Fibroblast of peridontal ligament (primary cell): ENCODE results near the gene OPRM1.

Experiments used
- DNase-seq: peaks from one replicate; pipeline ENCODE4 v3.0.0-alpha.2; 2010; ENCODE audit errors: extremely low read depth

Gene OPRM1

DNA sequence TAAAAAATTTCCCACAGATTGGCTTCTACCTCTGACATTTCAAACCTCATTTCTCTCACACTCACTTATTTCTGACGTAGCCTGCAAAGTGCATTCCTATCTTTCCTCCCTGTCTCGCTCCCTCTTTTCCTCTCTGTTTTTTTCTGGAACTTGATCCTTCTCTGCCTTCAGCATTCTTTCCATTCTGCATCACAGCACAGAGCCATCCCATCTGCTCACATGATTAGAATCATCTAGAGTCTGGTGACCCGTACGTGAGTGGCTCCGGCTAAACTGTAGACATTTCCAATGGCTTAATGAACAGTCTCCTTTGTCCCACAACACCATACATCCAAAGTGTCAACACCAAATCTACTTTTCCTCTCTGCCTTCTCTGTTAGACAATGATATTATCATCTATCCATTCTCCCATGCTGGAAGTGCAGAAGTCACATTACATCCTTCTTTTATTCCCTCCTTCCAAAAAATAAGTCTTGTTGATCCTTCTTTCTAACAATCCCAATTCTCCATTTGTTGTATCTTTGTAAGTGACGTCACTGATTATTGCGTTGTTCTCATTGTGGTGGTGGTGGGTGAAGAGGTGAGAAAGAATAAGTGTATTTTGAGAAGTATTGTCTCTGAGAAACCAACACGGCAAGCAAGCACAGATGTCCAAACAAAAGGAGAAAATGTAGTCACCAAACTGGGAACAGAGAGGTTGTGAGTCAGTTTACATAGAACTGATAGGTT is 41.6 kb downstream of the OPRM1 start:
- DNase-seq: peak; percentile 5

DNA sequence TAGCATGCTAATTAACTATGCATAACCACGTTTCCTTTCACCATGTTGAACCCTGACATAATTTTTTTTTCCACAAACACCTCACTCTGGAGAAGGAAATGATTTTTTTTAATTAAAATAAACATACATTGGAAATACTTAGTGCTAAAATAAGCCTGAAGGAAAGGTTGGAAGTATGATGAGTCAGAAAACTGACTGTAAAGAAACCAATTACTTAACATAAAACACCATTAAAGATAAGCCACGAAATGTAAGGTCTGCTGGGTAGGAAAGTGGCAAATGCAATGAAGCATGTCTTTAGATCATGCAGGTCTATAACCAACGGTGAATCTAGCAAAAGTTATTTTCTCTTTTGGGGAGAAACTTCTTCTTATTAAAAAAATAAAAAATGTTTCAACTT is 47.5 kb downstream of the OPRM1 start:
- no peak for DNase-seq

DNA sequence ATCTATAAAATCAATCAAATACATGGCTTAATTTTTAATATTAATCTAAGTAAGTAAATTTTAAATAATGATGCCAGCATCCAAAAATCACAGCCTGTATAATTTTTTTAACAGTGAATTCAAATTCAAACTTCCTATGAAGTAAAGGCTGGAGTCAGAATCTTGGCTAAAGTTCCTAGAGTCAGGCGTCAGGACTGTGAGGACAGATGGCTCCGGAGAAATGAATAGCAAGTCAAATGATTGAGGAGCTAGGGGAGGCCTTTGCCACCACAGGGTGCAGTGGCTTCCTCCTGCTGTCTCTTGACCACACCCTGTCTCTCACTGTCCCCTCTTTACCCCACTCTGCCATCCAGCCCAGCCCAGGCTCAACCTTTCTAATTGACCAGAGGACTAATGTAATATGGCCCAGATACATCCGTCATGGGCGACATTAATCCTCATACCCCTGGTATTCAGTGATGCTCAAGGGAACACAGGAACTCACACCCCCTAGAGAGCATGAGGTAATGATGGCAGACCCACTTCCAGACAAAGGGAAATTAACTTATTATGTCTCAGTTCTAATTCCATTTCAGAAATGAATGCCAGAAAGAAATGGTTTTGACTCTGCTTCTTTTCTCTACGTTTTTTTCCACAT is 53.4 kb downstream of the OPRM1 start:
- no peak for DNase-seq

DNA sequence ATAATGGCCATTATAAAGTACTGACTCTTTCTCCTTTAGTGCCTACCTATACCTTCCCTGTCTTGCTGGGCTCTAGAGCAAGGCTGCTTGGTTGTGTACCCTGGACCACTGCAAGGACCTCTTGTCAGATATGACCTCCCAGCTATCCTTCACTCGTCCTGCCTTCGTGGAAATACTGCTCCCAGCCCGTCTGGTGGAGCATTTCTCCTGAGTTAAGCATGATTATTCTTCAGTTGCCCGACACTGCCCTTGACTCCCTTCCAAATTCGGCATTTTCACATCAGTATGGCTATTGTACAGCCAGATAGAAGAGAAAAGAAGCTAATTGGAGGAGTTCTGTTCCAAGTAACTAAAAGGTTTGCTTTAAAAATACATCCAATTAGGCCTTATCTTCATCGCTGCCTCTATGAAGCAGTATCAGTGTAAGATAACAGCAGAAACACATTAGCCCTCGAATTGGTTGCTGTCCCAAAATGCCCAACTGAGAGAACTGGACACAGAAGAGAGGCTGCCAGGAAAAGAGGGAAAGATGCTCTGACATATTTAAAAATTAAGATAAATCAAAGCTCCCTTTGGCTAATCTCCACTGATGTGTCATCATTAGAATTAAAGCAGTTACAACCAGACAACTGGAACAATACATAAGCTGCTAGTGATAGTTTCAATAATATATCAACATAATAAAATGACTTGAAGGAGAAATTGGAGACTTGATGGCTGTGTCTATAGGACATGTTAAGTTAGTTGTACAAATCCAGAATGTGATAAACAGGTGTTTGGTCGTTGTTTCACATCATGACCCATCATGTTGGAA is 54.4 kb downstream of the OPRM1 start:
- DNase-seq: no peak

DNA sequence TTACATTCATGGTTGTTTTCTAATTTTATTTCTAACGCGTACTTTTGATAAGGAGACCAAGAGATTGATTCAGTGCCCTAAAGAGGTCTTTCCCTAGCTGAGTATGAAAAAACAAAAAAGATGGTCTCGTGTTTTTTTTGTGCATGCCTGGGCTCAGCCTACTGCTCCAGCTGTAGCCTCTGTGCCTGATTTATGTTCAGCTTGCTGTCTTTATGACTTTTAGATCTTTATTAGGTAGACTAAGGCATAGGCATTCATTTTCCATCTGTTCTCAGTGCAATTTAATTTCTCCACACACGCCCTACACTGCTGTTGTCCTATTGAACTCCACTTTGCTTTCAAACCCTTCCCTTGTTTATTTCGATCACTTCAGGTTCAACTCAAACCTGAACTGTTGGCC is 56.5 kb downstream of the OPRM1 start:
- DNase-seq: no peak

DNA sequence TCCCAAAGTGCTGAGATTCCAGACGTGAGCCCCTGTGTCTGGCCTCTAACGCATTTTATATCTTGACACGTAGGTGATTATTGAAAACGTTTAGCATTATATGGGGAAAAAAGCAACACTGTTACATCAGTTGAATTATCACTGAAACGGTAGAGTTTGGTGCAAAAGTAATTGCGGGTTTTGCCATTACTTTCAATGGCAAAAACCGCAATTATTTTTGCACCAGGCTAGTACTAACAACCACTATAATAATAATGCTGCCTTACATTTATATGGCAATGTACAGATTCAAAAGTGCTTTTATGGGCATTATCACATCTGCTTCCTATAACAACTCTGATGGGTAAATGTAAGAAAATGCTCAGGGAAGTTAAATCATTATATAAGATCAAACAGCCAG is 57.3 kb downstream of the OPRM1 start:
- DNase-seq: no peak

DNA sequence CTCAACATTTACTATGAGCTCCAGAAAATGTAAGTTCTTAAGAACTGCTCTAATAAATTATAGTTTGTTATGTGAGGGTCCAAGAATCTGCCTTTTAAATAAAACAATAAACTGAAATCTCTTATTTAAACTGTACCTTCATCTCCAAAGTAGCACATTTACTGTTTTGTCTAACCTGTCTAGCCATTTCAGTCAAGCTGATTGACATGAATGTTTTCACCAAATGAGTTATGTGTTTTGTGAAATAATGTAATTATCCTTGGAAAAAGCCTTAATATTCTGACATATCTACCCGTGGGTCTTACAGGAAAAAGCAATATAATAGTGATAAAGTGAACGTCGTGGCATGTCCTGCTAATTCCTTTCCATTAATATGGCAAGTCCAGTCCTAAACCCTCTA is 57.8 kb downstream of the OPRM1 start:
- DNase-seq: no peak

DNA sequence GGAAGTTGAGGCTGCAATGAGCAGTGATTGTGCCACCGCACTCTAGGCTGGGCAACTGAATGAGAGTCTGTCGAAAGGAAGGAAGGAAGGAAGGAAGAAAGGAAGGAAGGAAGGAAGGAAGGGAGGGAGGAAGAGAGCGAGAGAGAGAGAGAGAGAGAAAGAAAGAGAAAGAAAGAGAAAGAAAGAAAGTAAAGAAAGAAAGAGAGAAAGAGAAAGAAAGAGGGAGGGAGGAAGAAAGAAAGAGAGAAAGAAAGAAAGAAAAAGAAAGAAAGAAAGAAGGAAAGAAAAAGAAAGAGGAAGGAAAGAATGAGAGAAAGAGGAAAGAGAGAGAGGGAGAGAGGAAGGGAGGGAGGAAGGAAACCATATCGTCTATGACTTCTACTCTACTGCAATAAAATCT is 60.2 kb downstream of the OPRM1 start:
- no peak for DNase-seq

DNA sequence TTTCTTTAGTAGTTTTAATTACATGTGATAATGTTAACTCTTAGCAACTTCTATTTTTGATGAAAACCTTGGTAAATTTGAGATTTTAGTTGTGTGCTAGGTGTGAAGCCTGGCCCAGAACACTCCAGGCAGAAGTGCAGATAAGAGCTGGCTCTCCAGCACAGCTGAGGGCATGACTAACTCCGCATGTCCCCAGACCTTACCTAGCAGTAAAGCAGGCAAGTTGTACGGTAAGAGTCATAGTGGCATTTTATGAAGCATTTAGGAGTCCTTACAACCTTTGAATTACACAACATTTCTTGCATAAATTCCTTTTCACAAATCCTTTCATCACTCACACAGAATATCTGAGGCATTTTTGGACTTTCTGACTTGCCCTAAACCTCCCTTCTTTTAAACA is 67.2 kb downstream of the OPRM1 start:
- no peak for DNase-seq

DNA sequence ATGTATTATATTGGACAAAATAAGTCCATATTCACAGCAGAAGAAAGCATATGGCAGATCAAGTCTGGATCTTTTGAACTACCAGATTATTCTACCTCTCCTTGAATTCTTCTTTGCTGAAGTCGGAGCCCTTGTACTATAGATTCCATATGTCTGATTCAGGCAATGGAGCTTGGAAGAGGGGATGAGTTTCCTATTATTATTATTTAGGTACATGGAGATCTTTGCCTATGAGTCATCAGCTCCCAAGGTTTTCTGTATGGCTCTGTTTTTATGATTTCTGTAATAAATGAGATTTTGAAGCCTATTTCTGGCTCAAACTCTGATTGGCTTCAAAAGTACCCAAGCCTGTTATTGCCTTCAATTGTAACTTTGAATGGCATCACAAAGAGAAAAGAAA is 72.0 kb downstream of the OPRM1 start:
- DNase-seq: no peak

DNA sequence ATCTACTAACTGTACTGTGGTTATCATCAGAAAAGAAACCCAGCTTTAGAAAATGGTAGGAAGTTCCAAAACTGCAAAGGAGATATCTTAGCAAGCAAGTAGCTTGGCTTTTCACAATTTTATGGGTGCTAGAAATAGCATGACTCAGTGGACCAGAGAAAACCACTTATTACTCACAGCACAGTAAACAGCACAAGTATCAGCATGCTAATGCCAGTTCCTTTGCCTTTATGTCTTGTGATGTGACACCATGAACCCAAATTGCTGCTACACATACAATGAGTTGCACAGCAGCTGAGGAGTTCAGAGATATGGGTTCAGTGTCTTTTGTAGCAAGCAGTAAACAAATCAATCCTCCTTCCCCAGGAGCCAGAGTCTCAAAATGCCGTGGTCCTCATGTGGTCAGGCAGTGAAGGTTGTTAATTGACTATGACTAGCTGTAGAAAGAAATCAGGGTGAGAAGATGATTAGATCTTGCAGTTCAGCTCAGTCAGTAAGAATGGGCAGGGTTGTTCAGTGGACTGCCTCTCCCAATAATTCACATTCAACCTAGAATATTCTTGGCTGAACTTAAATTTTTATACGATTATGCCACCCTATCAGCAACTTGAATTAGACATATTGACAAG is 73.3 kb downstream of the OPRM1 start:
- DNase-seq: no peak

DNA sequence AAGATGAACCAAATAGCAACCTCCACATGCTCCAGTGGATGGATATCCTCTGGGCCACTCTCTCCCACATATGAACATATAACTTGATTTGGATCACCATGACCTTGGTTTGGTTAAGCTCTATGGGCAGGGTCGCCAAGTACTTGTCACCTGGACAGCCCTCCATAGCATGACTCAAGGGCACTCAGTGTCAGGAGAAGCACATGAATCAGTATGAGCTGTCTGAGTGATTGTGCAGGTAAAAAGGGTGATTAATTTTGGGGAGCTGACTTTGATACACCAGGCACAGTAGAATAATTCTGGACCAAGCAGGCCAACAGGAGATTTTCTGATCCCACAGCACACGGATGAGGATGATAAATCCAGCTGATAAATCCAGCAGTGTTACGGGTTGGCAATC is 74.4 kb downstream of the OPRM1 start:
- DNase-seq: no peak

DNA sequence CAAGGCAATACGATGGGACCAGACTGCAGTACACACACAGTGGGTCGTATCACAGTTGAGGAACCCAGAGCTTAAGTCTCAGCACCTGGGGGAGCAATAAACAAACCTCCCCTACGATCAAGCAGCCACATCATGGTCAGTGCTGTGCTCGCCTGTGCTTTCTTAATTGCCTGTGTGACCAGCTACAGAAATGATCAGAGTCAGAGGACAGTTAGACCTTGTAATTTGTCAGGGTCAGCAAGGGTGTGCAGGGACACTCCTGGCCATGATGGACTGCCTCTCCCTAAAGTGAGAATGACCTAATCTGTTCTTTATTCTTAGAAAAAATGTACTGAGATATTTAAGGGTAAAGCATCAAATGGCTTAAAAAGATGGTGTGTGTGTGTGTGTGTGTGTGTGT is 78.4 kb downstream of the OPRM1 start:
- DNase-seq: no peak

DNA sequence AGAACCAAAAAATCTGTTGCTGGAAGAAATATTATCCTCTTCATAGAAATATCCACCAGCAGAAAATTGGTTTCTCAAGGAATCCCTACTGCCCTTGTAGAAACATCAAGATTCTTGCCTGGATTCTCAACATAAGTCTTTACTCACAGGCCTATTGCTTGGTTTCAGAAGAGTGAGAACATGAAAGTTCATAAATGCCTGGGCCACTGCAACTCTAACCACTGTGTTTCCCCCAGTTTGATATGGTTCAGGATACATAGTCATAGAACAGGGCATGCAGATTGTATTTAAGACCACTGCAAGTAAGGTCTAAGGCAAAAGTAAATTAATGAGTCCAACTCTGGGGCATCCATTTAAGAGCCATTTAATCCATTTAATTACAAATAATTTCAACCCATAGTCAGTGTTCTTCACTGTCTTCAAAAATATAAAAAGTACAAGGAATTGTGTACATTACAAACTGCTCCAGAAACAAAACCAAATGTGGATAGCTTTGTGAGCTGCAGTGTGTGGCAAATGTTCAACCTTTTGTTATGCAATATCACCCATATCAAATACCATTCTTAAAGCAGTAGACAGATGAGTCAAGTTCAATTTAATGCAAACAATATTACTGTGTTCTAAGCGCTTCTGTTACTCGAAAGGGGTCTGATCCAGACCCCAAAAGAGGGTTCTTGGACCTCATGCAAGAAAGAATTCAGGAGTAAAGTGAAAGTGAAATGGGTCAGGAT is 83.3 kb downstream of the OPRM1 start:
- peak; percentile 65 for DNase-seq

DNA sequence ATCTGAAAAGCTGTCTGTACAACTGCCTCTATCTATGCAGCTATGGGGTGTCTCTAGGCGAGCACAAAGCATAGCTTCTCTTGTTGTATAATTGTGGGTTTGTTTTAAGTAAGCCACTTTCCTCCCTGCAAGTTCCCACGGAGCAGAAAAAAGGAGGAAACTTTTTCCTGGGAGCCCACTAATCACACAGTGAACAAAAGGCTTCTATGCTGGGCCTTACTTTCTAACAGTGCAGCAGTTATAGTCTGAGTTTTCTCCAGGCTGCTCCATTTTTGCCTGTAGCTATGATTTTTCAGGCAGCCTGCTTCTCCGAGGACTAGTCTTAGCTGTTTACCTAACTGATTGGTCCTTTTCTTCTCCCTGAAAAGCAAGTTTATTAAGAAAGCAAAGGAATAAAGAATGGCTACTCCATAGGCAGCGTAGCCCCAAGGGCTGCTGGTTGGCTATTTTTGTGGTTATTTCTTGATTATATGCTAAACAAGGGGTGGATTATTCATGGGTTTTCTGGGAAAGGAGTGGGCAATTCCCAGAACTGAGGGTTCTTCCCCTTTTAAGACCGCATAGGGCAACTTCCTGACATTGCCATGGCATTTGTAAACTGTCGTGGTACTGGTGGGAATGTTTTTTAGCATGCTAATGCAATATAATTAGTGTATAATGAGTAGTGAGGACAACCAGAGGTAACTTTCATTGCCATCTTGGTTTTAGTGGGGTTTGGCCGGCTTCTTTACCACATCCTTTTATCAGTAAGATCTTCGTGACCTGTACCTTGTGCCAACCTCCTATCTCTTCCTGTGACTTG is 84.3 kb downstream of the OPRM1 start:
- peak; percentile 4 for DNase-seq

DNA sequence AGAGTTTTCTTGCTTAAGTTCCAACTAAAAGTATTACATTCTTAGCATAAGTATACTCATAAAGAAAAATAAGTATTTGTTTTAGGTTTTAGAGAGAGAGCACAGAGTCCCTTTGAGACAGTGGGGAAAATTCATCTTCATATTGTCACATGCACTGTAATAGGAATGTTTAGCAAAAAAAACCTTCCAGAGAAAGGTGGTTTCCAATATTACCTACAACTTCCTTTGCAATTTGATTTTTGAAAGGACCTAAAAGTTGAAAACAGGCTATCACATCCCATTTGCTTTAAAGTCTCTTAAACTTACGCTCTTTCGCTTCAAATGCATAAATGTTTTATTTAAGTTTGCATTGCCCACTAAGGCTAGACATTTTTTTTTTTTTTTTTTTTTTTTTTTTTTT is 86.4 kb downstream of the OPRM1 start:
- no peak for DNase-seq

DNA sequence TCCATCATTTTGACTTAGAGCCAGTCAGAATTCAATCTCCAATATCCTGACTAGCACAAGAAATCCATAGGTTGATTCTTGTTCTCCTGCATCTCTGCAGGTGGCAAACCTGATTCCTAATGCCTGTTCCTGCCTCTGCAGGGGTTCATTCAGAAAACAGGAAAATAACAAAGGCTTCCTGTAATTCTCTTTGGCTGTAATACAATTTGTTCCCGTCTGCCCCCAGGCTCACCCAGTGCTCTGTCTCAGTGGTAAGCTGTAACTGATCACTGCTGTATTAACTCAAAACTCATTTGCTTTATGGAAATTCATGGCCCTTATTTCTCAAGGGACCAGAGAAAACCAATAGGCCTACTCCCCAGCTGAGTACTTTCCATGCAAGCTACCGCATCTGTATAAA is 88.6 kb downstream of the OPRM1 start:
- no peak for DNase-seq

DNA sequence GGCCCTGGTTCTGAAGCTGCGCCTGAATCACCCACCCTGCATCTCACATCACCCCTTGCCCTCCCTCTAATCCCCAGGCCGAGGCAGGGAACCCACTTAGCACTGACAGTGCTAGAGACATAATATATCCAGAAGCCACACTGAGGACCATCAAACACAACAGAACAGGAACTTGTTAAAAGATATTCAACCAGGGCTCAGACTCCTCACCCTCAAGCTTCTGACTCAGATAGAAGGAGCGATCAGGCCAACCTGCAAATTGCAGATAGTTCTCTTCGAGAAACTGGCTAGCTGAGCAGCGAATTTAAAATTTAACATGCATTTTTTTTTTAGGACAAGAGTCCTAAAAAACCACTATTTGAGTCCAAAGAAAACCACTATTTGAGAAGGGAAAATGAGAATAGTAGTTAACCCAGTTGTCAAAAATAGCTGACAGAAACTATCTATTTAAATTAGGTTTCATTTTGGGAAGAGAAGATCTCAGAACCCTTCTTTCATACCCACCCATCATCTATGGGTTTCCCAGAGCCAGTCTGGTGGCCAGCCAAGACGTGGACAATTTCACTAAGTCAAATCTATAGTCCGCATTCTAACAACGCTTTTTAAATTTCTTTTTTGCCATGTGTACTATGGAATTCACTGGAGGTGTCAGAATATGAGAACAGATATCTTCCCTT is 95.6 kb downstream of the OPRM1 start:
- no peak for DNase-seq

DNA sequence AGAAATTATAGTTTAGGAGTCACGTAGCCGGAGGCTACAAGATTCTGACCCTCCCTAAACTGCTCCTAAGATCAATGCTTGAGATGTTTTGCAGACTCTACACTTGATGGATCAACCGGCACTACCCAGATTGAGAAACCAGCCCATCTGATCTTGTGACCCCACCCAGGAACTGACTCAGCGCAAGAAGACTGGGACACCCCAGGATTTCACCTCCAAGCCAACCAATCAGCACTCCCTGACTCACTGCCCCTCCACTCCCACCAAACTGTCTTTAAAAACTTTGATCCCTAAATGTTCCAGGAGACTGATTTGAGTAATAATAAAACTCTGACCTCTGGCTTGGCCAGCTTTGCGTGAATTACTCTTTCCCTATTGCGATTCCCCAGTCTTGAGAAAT is 99.8 kb downstream of the OPRM1 start:
- DNase-seq: no peak

DNA sequence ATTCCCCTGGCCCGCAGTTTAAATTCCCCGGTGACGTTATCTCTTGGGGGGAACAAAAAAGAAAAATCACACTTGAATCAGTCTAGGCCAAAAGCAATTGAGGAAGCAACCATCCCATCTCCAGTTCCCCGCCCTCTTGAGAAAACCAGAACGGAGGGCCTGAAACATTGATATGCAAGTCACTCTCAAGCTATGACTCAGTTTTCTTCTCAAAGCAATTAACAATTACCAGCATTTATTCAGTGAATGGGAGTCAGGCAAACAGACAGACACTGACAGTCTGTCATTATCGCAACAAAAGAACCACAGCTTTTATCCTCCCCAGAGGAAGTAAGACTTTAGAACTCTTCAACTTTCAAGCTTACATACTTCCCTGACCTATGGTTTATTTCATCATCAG is 100.9 kb downstream of the OPRM1 start:
- DNase-seq: no peak
